GM10847 (cell line): ENCODE results near the gene BORCS8.
A peak's percentile ranks its signal among the peaks of the same experiment; 100 is the strongest.

Experiments used
- POLR2A ChIP-seq: IDR thresholded peaks from 2 replicates; pipeline ENCODE4 v1.6.1; 2011; ENCODE audit not compliant: insufficient read length; ENCODE audit errors: extremely low read depth

The BORCS8 gene

DNA sequence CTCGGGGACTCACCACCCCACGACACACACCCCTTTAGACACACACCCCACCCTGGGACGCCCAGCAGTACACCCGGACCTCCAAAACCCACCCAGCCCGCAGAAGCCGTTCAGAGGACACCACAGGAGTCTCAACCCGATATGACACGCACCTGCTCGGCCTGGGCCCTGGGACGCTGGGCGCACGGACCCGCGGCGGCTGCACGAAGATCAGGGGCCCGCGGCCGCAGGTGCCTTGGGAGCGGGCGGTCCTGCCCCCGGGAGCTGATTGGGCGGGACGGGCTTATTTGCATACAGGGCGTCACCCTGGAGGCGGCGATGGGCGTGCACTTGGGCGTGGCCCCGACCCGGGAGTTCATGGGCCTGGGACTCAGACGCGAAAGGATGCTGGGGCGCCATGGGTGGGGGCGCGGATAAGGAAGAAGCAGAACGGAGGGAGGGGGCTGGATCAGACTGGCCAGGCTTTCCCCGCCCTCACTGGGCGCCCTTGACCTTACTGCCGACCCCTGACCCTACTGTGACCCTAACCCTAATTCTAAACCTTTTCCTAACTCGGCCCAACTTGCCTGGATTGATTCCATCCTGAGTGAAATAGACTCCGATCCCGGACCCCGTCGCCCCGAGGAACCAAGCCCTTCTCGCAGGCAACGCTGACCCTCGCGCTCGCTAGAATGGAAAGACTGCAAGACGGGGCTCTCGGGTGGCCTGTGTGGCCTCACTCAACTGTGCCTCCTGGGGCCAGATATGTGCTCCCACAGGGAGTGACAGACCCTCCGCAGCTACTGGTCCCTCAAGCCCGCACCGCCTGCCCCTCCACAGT, 21.7 kb downstream of the BORCS8 start, which contains the start of gene MEF2B:
Gene MEF2B (minus strand): TSS at position 211 of the 820 bp plus-strand sequence. CDS start 19,528 bp downstream, outside the sequence.
- peak; percentile 95 for TF ChIP-seq POLR2A

DNA sequence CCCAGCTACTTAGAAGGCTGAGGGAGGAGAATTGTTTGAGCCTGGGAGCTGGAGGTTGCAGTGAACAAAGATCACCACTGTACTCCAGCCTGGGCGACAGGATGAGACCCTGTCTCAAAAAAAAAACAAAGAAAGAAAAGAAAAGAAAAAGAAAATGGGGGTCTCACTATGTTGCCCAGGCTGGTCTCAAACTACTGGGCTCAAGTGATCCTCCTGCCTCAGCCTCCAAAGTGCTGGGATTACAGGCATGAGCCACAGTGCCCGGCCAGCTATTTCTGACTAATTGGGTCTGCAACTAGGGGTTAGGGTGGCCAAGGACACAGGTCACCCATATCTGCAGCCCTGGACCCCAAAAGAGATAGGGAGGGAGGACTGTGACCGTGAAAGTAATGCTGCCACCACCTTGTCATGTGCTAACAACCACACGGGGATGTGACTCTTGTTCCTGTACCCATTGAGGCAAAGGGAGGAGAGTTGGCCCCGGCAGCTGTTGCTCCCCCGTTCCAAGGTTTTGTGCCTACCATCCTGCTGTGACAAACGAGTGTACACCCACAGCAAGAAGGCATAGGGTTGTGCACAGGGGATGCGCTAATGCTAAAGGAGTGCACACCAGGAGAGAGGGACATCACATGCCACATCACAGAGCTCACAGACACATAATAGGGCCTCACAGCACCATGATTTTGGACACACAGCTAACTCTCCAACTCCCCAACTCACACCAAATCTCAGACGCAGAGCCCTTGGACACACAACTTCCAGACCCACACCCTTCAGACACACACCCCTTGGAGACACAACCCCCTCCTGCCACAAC, 22.5 kb downstream of the BORCS8 start:
- TF ChIP-seq POLR2A, result no peak

DNA sequence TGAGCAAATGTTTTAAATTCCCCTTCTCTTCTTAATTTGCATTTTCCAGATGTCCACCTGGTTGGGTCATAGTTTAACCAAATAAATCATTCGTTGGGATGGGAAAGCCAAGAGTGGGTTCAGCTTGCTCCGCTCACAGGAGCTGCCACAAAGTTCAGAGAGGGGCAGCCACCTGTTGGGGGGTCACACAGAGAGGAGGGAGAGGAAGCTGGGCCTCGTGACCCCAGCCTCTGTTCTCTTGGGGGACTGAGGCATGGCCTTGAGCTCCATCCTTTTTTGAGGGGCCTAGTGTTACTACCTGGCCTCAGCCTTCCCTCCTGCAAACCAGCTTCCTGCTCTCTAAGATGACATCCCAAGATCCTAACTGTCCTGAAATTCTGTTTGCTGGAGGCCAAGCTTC, 24.3 kb downstream of the BORCS8 start:
- no peak for TF ChIP-seq POLR2A

GRCh38 chr19:19165396-19165795, 26.6 kb downstream of the BORCS8 start:
- no peak for TF ChIP-seq POLR2A

DNA sequence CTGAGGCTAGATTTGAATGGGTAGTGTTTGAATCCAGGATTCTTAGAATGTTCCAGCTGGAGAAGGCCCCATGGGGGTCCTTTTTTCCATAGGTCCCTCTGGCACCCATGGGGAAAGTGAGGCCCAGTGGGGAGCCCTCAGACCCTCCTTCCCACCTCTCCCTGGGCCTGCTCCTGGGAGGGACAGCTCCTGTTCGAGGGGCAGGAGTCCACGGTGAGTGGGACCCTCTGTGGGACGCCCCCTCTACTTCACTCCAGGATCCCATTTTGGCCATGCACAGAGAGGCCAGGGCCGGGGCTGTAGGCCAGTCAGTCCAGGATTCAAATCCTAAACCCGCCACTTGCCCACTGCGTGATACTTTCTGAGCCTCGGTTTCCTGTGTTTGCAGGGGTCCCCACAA, 29.5 kb downstream of the BORCS8 start:
- TF ChIP-seq POLR2A, result no peak

- TF ChIP-seq POLR2A, result no peak
Measured at GRCh38 chr19:19160461-19161035, 31.4 kb downstream of the BORCS8 start.

- TF ChIP-seq POLR2A, result no peak
Measured at GRCh38 chr19:19159534-19159933, 32.4 kb downstream of the BORCS8 start.

GRCh38 chr19:19157808-19158207, 34.1 kb downstream of the BORCS8 start:
- TF ChIP-seq POLR2A, result no peak

DNA sequence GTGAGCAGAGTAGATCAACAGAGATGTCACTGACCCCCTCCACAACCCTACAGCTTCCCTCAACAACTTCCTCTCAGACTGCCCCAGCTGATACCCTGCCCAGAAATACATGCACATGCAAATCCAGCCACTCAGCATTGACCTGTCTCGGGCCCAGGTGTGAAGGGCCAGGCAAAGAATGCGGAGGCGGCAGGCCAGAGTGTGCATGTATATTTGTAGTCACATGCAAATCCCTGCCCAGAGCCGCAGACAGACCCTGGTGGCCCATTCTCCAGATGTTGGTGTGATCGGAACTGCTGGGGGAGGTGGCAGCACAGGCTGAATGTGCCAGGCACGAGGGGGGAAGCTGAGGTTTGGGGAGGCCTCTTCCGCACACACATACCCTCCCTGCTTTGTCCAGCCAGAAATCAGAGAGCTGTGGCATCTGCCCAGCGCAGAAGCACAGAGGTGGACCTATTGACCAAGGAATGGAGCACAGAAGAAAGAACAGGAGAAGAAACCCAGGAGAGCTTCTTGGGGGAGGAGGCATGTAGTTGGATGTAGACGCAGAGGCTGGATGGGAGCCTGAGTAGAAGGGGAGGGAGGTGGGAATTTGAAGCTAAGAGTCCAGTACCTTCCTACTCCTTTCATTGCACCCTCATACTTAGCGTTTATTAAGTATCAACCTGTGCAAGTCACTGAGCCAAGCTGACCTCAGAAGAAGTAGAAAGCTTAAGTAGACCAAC, 36.3 kb downstream of the BORCS8 start:
- TF ChIP-seq POLR2A, result no peak

GRCh38 chr19:19154768-19155494, 37.0 kb downstream of the BORCS8 start:
- TF ChIP-seq POLR2A, result no peak

DNA sequence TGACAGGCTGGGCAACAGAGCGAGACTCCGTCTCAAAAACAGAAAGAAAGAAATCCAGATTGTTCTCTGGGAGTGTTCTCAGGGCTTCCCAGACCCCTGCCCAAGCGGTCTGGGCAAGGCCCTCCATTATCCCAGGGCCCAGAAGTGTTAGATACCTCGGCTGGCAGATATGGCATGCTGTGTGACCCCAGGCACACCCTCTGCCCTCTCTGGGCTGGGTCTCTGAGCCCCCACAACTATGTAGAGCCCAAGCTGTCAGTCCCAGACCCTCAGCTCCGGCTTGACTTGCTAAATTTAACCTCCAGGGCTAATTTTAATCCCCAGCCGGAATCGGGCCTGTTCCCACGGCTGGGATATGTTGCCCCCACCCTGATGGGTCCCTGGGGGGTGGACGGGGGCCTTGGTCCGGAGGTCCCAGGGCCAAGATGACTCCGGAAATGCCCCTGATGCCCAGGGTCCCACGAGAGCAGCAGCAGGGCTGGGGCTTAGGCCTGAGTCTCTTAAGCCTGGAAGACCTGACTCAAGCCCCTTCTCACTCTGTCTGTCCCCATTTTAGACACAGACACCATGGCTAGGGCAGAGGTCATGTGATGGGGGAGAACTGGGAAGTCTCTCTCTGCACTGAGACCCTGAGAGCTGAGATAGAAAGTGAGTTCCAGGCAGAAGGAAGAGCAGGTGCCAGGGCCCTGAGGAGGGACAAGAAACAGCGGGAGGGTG, 39.1 kb downstream of the BORCS8 start:
- no peak for TF ChIP-seq POLR2A

GRCh38 chr19:19151418-19151817, 40.5 kb downstream of the BORCS8 start:
- TF ChIP-seq POLR2A, result no peak

DNA sequence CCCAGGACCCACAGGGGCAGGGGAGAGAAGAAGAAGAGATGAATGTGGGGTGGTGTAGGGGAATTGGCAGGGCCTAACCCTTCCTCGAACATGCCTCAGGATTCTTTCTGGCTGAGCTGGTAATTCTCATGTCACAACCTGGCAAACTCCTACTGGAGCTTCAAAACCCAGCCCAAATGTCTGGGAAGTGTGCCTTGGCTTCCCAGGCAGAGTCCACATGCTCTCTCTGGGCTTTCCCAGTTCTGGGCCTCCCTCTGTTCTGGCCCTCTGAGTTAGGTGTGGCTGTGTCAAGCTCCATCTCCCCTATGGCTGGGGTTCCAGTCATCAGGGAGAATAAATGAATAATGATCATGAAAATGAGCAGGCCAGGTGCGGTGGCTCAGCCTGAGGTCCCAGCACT, 42.5 kb downstream of the BORCS8 start:
- TF ChIP-seq POLR2A, result no peak

DNA sequence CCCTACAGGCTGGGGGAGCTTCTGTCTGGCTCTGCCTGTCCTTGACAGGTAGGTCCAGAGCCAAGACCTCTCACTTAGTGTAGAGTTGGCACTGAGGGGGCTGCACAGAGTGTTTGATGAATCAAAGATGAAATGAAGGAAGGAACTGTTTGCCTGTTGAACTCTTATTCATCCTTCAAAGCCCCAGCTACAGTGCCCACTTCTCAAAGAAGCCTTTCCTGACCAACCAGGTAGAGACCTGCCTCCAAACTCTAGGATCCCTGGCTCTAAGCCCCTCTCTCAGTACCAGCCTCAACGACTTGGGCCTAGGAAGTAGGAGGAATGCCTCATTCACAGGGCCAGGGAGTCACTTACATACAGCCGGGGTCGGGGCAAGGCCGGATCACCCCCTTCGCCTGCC, 44.6 kb downstream of the BORCS8 start:
- no peak for TF ChIP-seq POLR2A
